Panc1 (cell line): Measurements from ENCODE around the gene KRTAP12-3.

Experiments used
- SIN3A ChIP-seq: IDR thresholded peaks from 2 replicates; pipeline ENCODE4 v1.6.1; 2012; ENCODE audit warnings: low read depth, mild to moderate bottlenecking, low read length, moderate library complexity, borderline replicate concordance; ENCODE audit not compliant: insufficient read depth
- TF ChIP-seq, protein P1 (sequence below): fragments of 450-650 bp; IDR thresholded peaks from 2 replicates; pipeline ENCODE4 v1.5.1; 2017; ENCODE audit warnings: mild to moderate bottlenecking
- TF ChIP-seq, protein P2 (sequence below), 2 experiments: IDR thresholded peaks; 2 replicates each; pipeline ENCODE4 v1.6.1; 2011 to 2012; ENCODE audit warnings: low read depth in 2 of 2, control low read depth in 1 of 2, low read length in 1 of 2, mild to moderate bottlenecking in 1 of 2, moderate library complexity in 1 of 2; ENCODE audit not compliant: insufficient read depth in 1 of 2

DNA sequence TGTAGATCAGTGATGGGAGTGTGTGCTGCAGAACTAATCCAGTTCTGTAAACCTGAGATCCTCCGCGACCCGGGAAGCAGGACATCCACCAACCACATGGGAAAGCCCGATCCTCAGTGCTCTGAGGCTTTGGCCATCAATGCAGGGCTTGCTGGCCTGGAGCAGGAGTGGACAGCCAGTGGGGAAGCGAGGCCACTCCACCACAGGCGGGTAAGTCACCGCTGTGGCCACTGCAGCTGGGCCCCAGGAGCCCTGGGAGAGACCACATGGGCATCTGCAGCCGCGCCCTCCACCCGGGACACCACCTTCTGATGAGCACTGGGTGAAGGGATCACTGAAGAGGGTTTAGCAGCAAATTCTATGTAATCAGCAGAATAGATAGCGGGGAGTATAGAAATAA lies 23.4 kb downstream of the KRTAP12-3 start:
- TF ChIP-seq SIN3A, result no peak
- TF ChIP-seq, protein P1, sequence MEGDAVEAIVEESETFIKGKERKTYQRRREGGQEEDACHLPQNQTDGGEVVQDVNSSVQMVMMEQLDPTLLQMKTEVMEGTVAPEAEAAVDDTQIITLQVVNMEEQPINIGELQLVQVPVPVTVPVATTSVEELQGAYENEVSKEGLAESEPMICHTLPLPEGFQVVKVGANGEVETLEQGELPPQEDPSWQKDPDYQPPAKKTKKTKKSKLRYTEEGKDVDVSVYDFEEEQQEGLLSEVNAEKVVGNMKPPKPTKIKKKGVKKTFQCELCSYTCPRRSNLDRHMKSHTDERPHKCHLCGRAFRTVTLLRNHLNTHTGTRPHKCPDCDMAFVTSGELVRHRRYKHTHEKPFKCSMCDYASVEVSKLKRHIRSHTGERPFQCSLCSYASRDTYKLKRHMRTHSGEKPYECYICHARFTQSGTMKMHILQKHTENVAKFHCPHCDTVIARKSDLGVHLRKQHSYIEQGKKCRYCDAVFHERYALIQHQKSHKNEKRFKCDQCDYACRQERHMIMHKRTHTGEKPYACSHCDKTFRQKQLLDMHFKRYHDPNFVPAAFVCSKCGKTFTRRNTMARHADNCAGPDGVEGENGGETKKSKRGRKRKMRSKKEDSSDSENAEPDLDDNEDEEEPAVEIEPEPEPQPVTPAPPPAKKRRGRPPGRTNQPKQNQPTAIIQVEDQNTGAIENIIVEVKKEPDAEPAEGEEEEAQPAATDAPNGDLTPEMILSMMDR, result no peak
- TF ChIP-seq, protein P2, sequence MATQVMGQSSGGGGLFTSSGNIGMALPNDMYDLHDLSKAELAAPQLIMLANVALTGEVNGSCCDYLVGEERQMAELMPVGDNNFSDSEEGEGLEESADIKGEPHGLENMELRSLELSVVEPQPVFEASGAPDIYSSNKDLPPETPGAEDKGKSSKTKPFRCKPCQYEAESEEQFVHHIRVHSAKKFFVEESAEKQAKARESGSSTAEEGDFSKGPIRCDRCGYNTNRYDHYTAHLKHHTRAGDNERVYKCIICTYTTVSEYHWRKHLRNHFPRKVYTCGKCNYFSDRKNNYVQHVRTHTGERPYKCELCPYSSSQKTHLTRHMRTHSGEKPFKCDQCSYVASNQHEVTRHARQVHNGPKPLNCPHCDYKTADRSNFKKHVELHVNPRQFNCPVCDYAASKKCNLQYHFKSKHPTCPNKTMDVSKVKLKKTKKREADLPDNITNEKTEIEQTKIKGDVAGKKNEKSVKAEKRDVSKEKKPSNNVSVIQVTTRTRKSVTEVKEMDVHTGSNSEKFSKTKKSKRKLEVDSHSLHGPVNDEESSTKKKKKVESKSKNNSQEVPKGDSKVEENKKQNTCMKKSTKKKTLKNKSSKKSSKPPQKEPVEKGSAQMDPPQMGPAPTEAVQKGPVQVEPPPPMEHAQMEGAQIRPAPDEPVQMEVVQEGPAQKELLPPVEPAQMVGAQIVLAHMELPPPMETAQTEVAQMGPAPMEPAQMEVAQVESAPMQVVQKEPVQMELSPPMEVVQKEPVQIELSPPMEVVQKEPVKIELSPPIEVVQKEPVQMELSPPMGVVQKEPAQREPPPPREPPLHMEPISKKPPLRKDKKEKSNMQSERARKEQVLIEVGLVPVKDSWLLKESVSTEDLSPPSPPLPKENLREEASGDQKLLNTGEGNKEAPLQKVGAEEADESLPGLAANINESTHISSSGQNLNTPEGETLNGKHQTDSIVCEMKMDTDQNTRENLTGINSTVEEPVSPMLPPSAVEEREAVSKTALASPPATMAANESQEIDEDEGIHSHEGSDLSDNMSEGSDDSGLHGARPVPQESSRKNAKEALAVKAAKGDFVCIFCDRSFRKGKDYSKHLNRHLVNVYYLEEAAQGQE (IDR thresholded peaks at IDR 0.05; ENCODE audit: insufficient read depth in 1 of 2, low read depth in 2 of 2, low read length in 1 of 2), result no peak
